Vagina (tissue), 2 donors: ENCODE results near the gene GATD1. TPM values are rescaled to one million over a fixed set of nuclear protein-coding genes. Genes with fewer than 3 reads are reported as not detected.
A peak's percentile ranks its signal among the peaks of the same experiment; 100 is the strongest.

Experiments
- DNase-seq, 2 donors: peaks; one replicate each; pipeline ENCODE4 v3.0.0-alpha.2; 2017; ENCODE audit errors: extremely low spot score in 2 of 2
- H3K27ac ChIP-seq: fragments of 200-600 bp; sonication (generic); one replicate; pipeline ENCODE4 v1.5.1; 2019
- H3K27me3 ChIP-seq: fragments of 200-600 bp; sonication (generic); one replicate; pipeline ENCODE4 v1.5.1; 2019
- H3K36me3 ChIP-seq, 2 donors: fragments of 200-600 bp; sonication (generic); one replicate each; pipeline ENCODE4 v1.5.1; 2017 to 2019
- H3K4me1 ChIP-seq: fragments of 200-600 bp; sonication (generic); one replicate; pipeline ENCODE4 v1.5.1; 2019
- H3K4me3 ChIP-seq, 2 donors: fragments of 200-600 bp; sonication (generic); 1 replicate in 1 of 2; 2 replicates in 1 of 2; pipeline ENCODE4 v1.5.1; 2016 to 2019
- H3K9me3 ChIP-seq: fragments of 200-600 bp; sonication (generic); one replicate; pipeline ENCODE4 v1.5.1; 2019
- CTCF ChIP-seq, 3 experiments: fragments of 450-650 bp in 2 of 3; fragments of 200-600 bp in 1 of 3; sonication (generic) in 1 of 3; IDR thresholded peaks; one replicate each; pipeline ENCODE4 v1.5.1; 2017 to 2019; ENCODE audit warnings: antibody characterized with exemption in 3 of 3, mild to moderate bottlenecking in 2 of 3, moderate library complexity in 2 of 3
- POLR2A ChIP-seq, 2 donors: fragments of 450-650 bp; IDR thresholded peaks; one replicate each; pipeline ENCODE4 v1.6.1; 2017; ENCODE audit warnings: antibody characterized with exemption in 2 of 2, mild to moderate bottlenecking in 2 of 2, moderate library complexity in 2 of 2
- POLR2AphosphoS5 ChIP-seq, 2 donors: sonication (generic); formaldehyde crosslinking; IDR thresholded peaks; one replicate each; pipeline ENCODE4 v1.9.0; 2017; ENCODE audit warnings: antibody characterized with exemption in 2 of 2, mild to moderate bottlenecking in 2 of 2, low read depth in 1 of 2; ENCODE audit not compliant: insufficient read depth in 1 of 2
- intact Hi-C: fragments of 100-400 bp; cut with DNase I; formaldehyde crosslinking; loops from one replicate; pipeline ENCODE4 v1.15.1; 2023
- total RNA-seq: library from RNA; depleted of rRNA; stranded (reverse); fragments of >200 nt; gene quantifications from one replicate; pipeline ENCODE4 v1.2.3, GENCODE V29; 2016

The GATD1 gene
- total RNA-seq, 1 donor from 2014 or later: 33.4 TPM

- H3K27me3 ChIP-seq: no peaks in the 10 kb centered on the region
- H3K4me3 ChIP-seq: no peak overlapping the region
- TF ChIP-seq POLR2A (IDR thresholded peaks at IDR 0.05): no peak
- no peak overlapping the region for H3K27ac ChIP-seq
- H3K36me3 ChIP-seq: peaks cover 0 to 58% of the 10 kb centered on the region in 2 donors
- H3K4me1 ChIP-seq: peaks cover 6% of the 10 kb centered on the region
- no peaks in the 10 kb centered on the region for H3K9me3 ChIP-seq
- intact Hi-C loops: no loop called here
- no peak for DNase-seq
Measured at GRCh38 chr11:760236-760635, 17.1 kb downstream of the GATD1 start.

- intact Hi-C loops: no loop called here
- peaks cover 36% of the 10 kb centered on the region for H3K4me1 ChIP-seq
- TF ChIP-seq CTCF (IDR thresholded peaks at IDR 0.05) (no peak), POLR2A (IDR thresholded peaks at IDR 0.05) (no peak), POLR2AphosphoS5 (IDR thresholded peaks at IDR 0.05; ENCODE audit: insufficient read depth in 1 of 2, low read depth in 1 of 2) (no peak)
- no peak overlapping the region for H3K27ac ChIP-seq
- no peak overlapping the region for H3K4me3 ChIP-seq
- H3K27me3 ChIP-seq: no peaks in the 10 kb centered on the region
- no peak for DNase-seq
- H3K9me3 ChIP-seq: no peaks in the 10 kb centered on the region
- no peaks in the 10 kb centered on the region for H3K36me3 ChIP-seq
Measured at GRCh38 chr11:749731-750130, 27.6 kb downstream of the GATD1 start.

- H3K4me1 ChIP-seq: peaks cover 36% of the 10 kb centered on the region
- H3K27ac ChIP-seq: peak overlapping the region; percentile 74
- H3K4me3 ChIP-seq: peak overlapping the region; percentile 91 to 99
- H3K27me3 ChIP-seq: no peaks in the 10 kb centered on the region
- no peaks in the 10 kb centered on the region for H3K9me3 ChIP-seq
- DNase-seq: no peak
- TF ChIP-seq POLR2A (IDR thresholded peaks at IDR 0.05) (no peak), POLR2AphosphoS5 (IDR thresholded peaks at IDR 0.05; ENCODE audit: insufficient read depth in 1 of 2, low read depth in 1 of 2) (no peak), CTCF (IDR thresholded peaks at IDR 0.05) (no peak)
- intact Hi-C loops: no loop called here
- no peaks in the 10 kb centered on the region for H3K36me3 ChIP-seq
Measured at GRCh38 chr11:748007-748359, 29.3 kb downstream of the GATD1 start.

GRCh38 chr11:747158-748006, 29.9 kb downstream of the GATD1 start, which contains the start of gene TALDO1:
Gene TALDO1, plus strand, starts transcription at chr11:747464. Its CDS starts 18 bp downstream, at chr11:747482.
- no peaks in the 10 kb centered on the region for H3K36me3 ChIP-seq
- no peaks in the 10 kb centered on the region for H3K9me3 ChIP-seq
- peak within 1 kb of the TSS; percentile 91 to 99 for H3K4me3 ChIP-seq
- no peak for DNase-seq
- H3K4me1 ChIP-seq: peaks cover 36% of the 10 kb centered on the region
- TF ChIP-seq POLR2AphosphoS5 (IDR thresholded peaks at IDR 0.05; ENCODE audit: insufficient read depth in 1 of 2, low read depth in 1 of 2) (peak in 1 of 2 donors; percentile 46), POLR2A (IDR thresholded peaks at IDR 0.05) (peak in 1 of 2 donors; percentile 37), CTCF (IDR thresholded peaks at IDR 0.05) (no peak)
- no peaks in the 10 kb centered on the region for H3K27me3 ChIP-seq
- peak within 1 kb of the TSS; percentile 74 for H3K27ac ChIP-seq
- intact Hi-C loops: no loop called here

GRCh38 chr11:746289-747157, 30.8 kb downstream of the GATD1 start:
- no peak for TF ChIP-seq CTCF (IDR thresholded peaks at IDR 0.05)
- no peak for TF ChIP-seq POLR2A (IDR thresholded peaks at IDR 0.05)
- no peak for TF ChIP-seq POLR2AphosphoS5 (IDR thresholded peaks at IDR 0.05; ENCODE audit: insufficient read depth in 1 of 2, low read depth in 1 of 2)
- H3K9me3 ChIP-seq: no peaks in the 10 kb centered on the region
- intact Hi-C loops: no loop called here
- H3K27me3 ChIP-seq: no peaks in the 10 kb centered on the region
- H3K27ac ChIP-seq: peak overlapping the region; percentile 74
- DNase-seq: no peak
- H3K4me1 ChIP-seq: peaks cover 36% of the 10 kb centered on the region
- H3K4me3 ChIP-seq: peak overlapping the region; percentile 91 to 99
- no peaks in the 10 kb centered on the region for H3K36me3 ChIP-seq
